ENCODE data around the gene TRIM52. TPM values are rescaled to one million over a fixed set of nuclear protein-coding genes. Genes with fewer than 3 reads are reported as not detected.

The TRIM52 gene
- total and polyA plus RNA-seq, 10 of the 15 experiments (the other 5 are each of a cell fraction or from before 2014, with no cell fraction given): 1.4 to 24.3 (median 8.1) TPM

- TF ChIP-seq CHD1 (IDR thresholded peaks at IDR 0.05; ENCODE audit: low read depth, low read length) (no peak), STAT1 (conservative IDR thresholded peaks at IDR 0.05) (no peak), IRF5 (IDR thresholded peaks at IDR 0.05; ENCODE audit: borderline replicate concordance) (no peak), ZBED1 (IDR thresholded peaks at IDR 0.05; ENCODE audit: borderline replicate concordance) (no peak), GATAD2B (conservative IDR thresholded peaks at IDR 0.05; ENCODE audit: low read depth) (0 out of 2 replicates have a peak, but pooled peaks have one; percentile 58), ZNF384 (IDR thresholded peaks at IDR 0.05; ENCODE audit: borderline replicate concordance, low read depth, low read length) (no peak), BHLHE40 (IDR thresholded peaks at IDR 0.05; ENCODE audit: borderline replicate concordance in 1 of 2, low read depth in 2 of 2, low read length in 1 of 2) (no peak), SREBF2 (IDR thresholded peaks at IDR 0.05; ENCODE audit: low read length) (no peak), NRF1 (conservative IDR thresholded peaks at IDR 0.05; ENCODE audit: low read depth, low read length) (no peak), ZNF274 (IDR thresholded peaks at IDR 0.05; ENCODE audit: insufficient read depth, insufficient read length) (no peak), RAD21 (IDR thresholded peaks at IDR 0.05; ENCODE audit: insufficient read depth, low read depth, low read length) (no peak), REST (IDR thresholded peaks at IDR 0.05; ENCODE audit: low read depth, low read length) (no peak), POLR2A (IDR thresholded peaks at IDR 0.05; ENCODE audit: low read depth, low read length) (peak; percentile 49), SIN3A (IDR thresholded peaks at IDR 0.05; ENCODE audit: low read depth, low read length) (peak; percentile 0; the same call in 1 of the 2 replicates), SPI1 (IDR thresholded peaks at IDR 0.05; ENCODE audit: borderline replicate concordance, insufficient read depth, low read depth, low read length) (peak; percentile 49; the same call in 1 of the 2 replicates), TCF7 (IDR thresholded peaks at IDR 0.05; ENCODE audit: borderline replicate concordance) (no peak), NFIC (IDR thresholded peaks at IDR 0.05; ENCODE audit: low read depth, low read length) (no peak), KAT2A (conservative IDR thresholded peaks at IDR 0.05; ENCODE audit: control insufficient read depth, low read depth, low read length) (no peak)
- TF ChIP-seq, protein P1, sequence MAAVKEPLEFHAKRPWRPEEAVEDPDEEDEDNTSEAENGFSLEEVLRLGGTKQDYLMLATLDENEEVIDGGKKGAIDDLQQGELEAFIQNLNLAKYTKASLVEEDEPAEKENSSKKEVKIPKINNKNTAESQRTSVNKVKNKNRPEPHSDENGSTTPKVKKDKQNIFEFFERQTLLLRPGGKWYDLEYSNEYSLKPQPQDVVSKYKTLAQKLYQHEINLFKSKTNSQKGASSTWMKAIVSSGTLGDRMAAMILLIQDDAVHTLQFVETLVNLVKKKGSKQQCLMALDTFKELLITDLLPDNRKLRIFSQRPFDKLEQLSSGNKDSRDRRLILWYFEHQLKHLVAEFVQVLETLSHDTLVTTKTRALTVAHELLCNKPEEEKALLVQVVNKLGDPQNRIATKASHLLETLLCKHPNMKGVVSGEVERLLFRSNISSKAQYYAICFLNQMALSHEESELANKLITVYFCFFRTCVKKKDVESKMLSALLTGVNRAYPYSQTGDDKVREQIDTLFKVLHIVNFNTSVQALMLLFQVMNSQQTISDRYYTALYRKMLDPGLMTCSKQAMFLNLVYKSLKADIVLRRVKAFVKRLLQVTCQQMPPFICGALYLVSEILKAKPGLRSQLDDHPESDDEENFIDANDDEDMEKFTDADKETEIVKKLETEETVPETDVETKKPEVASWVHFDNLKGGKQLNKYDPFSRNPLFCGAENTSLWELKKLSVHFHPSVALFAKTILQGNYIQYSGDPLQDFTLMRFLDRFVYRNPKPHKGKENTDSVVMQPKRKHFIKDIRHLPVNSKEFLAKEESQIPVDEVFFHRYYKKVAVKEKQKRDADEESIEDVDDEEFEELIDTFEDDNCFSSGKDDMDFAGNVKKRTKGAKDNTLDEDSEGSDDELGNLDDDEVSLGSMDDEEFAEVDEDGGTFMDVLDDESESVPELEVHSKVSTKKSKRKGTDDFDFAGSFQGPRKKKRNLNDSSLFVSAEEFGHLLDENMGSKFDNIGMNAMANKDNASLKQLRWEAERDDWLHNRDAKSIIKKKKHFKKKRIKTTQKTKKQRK (IDR thresholded peaks at IDR 0.05; ENCODE audit: low read depth, low read length): no peak
- TF ChIP-seq, protein P2, sequence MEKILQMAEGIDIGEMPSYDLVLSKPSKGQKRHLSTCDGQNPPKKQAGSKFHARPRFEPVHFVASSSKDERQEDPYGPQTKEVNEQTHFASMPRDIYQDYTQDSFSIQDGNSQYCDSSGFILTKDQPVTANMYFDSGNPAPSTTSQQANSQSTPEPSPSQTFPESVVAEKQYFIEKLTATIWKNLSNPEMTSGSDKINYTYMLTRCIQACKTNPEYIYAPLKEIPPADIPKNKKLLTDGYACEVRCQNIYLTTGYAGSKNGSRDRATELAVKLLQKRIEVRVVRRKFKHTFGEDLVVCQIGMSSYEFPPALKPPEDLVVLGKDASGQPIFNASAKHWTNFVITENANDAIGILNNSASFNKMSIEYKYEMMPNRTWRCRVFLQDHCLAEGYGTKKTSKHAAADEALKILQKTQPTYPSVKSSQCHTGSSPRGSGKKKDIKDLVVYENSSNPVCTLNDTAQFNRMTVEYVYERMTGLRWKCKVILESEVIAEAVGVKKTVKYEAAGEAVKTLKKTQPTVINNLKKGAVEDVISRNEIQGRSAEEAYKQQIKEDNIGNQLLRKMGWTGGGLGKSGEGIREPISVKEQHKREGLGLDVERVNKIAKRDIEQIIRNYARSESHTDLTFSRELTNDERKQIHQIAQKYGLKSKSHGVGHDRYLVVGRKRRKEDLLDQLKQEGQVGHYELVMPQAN (conservative IDR thresholded peaks at IDR 0.05): peak; percentile 31; the same call in 1 of the 2 replicates
Measured at GRCh38 chr5:181261320-181262049, 542 bp upstream of the TRIM52 start (continued).

All from GM12878 (cell line).